GM10266 (cell line): Measurements from ENCODE around the gene IGF2R.

ENCODE experiments used
- DNase-seq: peaks from one replicate; pipeline ENCODE4 v3.0.0; 2012; ENCODE audit errors: extremely low spot score
- CTCF ChIP-seq: IDR thresholded peaks from 2 replicates; pipeline ENCODE4 v1.5.1; 2012; ENCODE audit warnings: mild to moderate bottlenecking, low read depth; ENCODE audit not compliant: control insufficient read depth, insufficient read depth; ENCODE audit errors: missing control alignments

IGF2R gene

GRCh38 chr6:160076009-160076408 lies 107.1 kb downstream of the IGF2R start:
- TF ChIP-seq CTCF, result no peak
- no peak for DNase-seq

GRCh38 chr6:160077024-160077423 lies 108.1 kb downstream of the IGF2R start:
- no peak for DNase-seq
- TF ChIP-seq CTCF, result no peak

GRCh38 chr6:160077526-160077925 lies 108.6 kb downstream of the IGF2R start:
- TF ChIP-seq CTCF, result no peak
- DNase-seq, result no peak

- no peak for DNase-seq
- no peak for TF ChIP-seq CTCF
These were observed 110.2 kb downstream of the IGF2R start for GRCh38 chr6:160078883-160079685.

GRCh38 chr6:160079686-160080043 lies 110.8 kb downstream of the IGF2R start:
- no peak for TF ChIP-seq CTCF

GRCh38 chr6:160080097-160080496 lies 111.2 kb downstream of the IGF2R start:
- no peak for TF ChIP-seq CTCF
- no peak for DNase-seq

More at GRCh38 chr6:160079686-160080043, 110.8 kb downstream of the IGF2R start:
- DNase-seq, result no peak

- no peak for TF ChIP-seq CTCF
- DNase-seq, result no peak
These were observed 112.5 kb downstream of the IGF2R start for GRCh38 chr6:160081398-160081797.
